Measurements from ENCODE around the gene ORMDL3. TPM values are rescaled to one million over a fixed set of nuclear protein-coding genes. Genes with fewer than 3 reads are reported as not detected.
A peak's percentile ranks its signal among the peaks of the same experiment; 100 is the strongest.

The ORMDL3 gene
- total RNA-seq, 1 donor from 2014 or later: 59.4 TPM

- H3K4me1 Mint-ChIP-seq (ENCODE audit: unreplicated experiment): peaks cover 55% of the 10 kb centered on the region
- peak overlapping the region; percentile 87 for H3K27ac Mint-ChIP-seq (ENCODE audit: unreplicated experiment)
- no peak for DNase-seq (ENCODE audit: extremely low spot score, unreplicated experiment)
- H3K4me3 Mint-ChIP-seq (ENCODE audit: unreplicated experiment): peak overlapping the region; percentile 82
- H3K36me3 Mint-ChIP-seq (ENCODE audit: unreplicated experiment): peaks cover 2% of the 10 kb centered on the region
- H3K27me3 Mint-ChIP-seq (ENCODE audit: unreplicated experiment): no peaks in the 10 kb centered on the region
- H3K9me3 Mint-ChIP-seq (ENCODE audit: unreplicated experiment): no peaks in the 10 kb centered on the region
- TF ChIP-seq CTCF (IDR thresholded peaks at IDR 0.05): no peak
These were observed 792 bp upstream of the ORMDL3 start for GRCh38 chr17:39927929-39928857.

GRCh38 chr17:39926588-39927100, 757 bp downstream of the ORMDL3 start:
- H3K4me3 Mint-ChIP-seq (ENCODE audit: unreplicated experiment): peak overlapping the region; percentile 82
- no peak for DNase-seq (ENCODE audit: extremely low spot score, unreplicated experiment)
- no peaks in the 10 kb centered on the region for H3K27me3 Mint-ChIP-seq (ENCODE audit: unreplicated experiment)
- H3K27ac Mint-ChIP-seq (ENCODE audit: unreplicated experiment): peak overlapping the region; percentile 87
- TF ChIP-seq CTCF (IDR thresholded peaks at IDR 0.05): no peak
- H3K9me3 Mint-ChIP-seq (ENCODE audit: unreplicated experiment): no peaks in the 10 kb centered on the region
- H3K4me1 Mint-ChIP-seq (ENCODE audit: unreplicated experiment): peaks cover 52% of the 10 kb centered on the region
- H3K36me3 Mint-ChIP-seq (ENCODE audit: unreplicated experiment): peaks cover 7% of the 10 kb centered on the region

DNA sequence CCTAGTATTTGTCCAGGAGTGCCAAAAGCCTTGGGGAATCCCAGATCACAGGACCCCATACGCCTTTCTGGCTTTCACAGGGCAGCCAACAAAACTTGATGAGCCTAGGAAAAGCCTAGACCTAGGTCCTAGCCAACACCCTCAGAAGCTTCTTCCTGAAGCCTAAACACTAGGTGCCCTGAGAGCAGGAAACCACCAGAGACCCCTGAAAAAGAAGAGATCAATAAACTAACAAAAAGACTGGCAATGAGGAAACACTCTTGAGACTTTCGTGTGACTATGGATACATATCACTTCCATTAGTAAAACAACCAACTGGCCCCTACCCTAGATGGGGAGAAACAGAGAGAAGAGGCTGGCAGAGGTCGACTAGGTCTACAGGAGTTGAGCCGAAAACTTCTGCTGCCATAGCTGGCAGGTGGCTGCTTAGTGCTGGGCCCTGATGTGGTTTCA, 1.2 kb downstream of the ORMDL3 start:
- H3K27ac Mint-ChIP-seq (ENCODE audit: unreplicated experiment): peak overlapping the region; percentile 87

GRCh38 chr17:39925282-39926134, 1.9 kb downstream of the ORMDL3 start:
- Mint-ChIP-seq H3K9me3 (ENCODE audit: unreplicated experiment) (no peaks in the 10 kb centered on the region), H3K4me3 (ENCODE audit: unreplicated experiment) (peak overlapping the region; percentile 82), H3K27ac (ENCODE audit: unreplicated experiment) (peak overlapping the region; percentile 87), H3K36me3 (ENCODE audit: unreplicated experiment) (peaks cover 9% of the 10 kb centered on the region), H3K4me1 (ENCODE audit: unreplicated experiment) (peaks cover 52% of the 10 kb centered on the region), H3K27me3 (ENCODE audit: unreplicated experiment) (no peaks in the 10 kb centered on the region)
- no peak for DNase-seq (ENCODE audit: extremely low spot score, unreplicated experiment)
- no peak for TF ChIP-seq CTCF (IDR thresholded peaks at IDR 0.05)

More for the DNA sequence above, 1.2 kb downstream of the ORMDL3 start:
- no peaks in the 10 kb centered on the region for H3K9me3 Mint-ChIP-seq (ENCODE audit: unreplicated experiment)
- H3K4me3 Mint-ChIP-seq (ENCODE audit: unreplicated experiment): peak overlapping the region; percentile 82
- peaks cover 52% of the 10 kb centered on the region for H3K4me1 Mint-ChIP-seq (ENCODE audit: unreplicated experiment)
- no peak for TF ChIP-seq CTCF (IDR thresholded peaks at IDR 0.05)
- no peaks in the 10 kb centered on the region for H3K27me3 Mint-ChIP-seq (ENCODE audit: unreplicated experiment)
- DNase-seq (ENCODE audit: extremely low spot score, unreplicated experiment): no peak
- peaks cover 7% of the 10 kb centered on the region for H3K36me3 Mint-ChIP-seq (ENCODE audit: unreplicated experiment)

Measured in osteocyte (in vitro differentiated cells).